B cell (primary cell): ENCODE measurements around the gene PHF19. TPM values are rescaled to one million over a fixed set of nuclear protein-coding genes. Genes with fewer than 3 reads are reported as not detected.

Experiments
- ATAC-seq: fragments of 200-7000 bp; cut with Tn5 transposase; one replicate; pipeline ENCODE4 v1.10.0; 2021; ENCODE audit warnings: low read depth, mild to moderate bottlenecking, moderate number of reproducible peaks, moderate library complexity
- CTCF ChIA-PET: fragments of 350-600 bp; sonication (Branson Sonifier 250); formaldehyde crosslinking; loops from one replicate; lab custom pipeline; 2021; ENCODE audit warnings: antibody characterized with exemption, inconsistent platforms; lab: Charles Lee
- POLR2A ChIA-PET: fragments of 350-600 bp; sonication (Branson Sonifier 250); formaldehyde crosslinking; loops from one replicate; lab custom pipeline; 2021; ENCODE audit warnings: antibody characterized with exemption; lab: Charles Lee
- DNase-seq: peaks from one replicate; pipeline ENCODE4 v3.0.0; 2013
- H2AFZ ChIP-seq: 2 replicates; pipeline ENCODE4 v1.6.1; 2012; ENCODE audit warnings: mild to moderate bottlenecking, low read depth, low read length; ENCODE audit not compliant: insufficient read depth, poor library complexity, severe bottlenecking
- H3K27ac ChIP-seq, 2 donors: 1 replicate in 1 of 2; 2 replicates in 1 of 2; pipeline ENCODE4 v1.5.1; 2012 to 2013; ENCODE audit warnings: low read length in 2 of 2, mild to moderate bottlenecking in 2 of 2, moderate library complexity in 1 of 2
- H3K27me3 ChIP-seq, 4 experiments: fragments of 200-600 bp in 1 of 4; sonication (generic) in 1 of 4; replicated peaks in 1 of 4; 1 replicate in 2 of 4; 2 replicates in 2 of 4; pipeline versions ENCODE4 v1.6.1 to v1.7.0; 2013 to 2016; ENCODE audit warnings: low read length in 3 of 4, mild to moderate bottlenecking in 2 of 4, mixed read lengths in 1 of 4, moderate library complexity in 1 of 4; ENCODE audit not compliant: insufficient read depth in 4 of 4, control insufficient read depth in 3 of 4; ENCODE audit errors: control extremely low read depth in 1 of 4
- H3K36me3 ChIP-seq, 2 experiments: replicated peaks in 1 of 2; 1 replicate in 1 of 2; 2 replicates in 1 of 2; pipeline versions ENCODE4 v1.6.1 to v1.7.1; 2013; ENCODE audit warnings: low read length in 1 of 2; ENCODE audit not compliant: insufficient read depth in 2 of 2, control insufficient read depth in 1 of 2; ENCODE audit errors: control extremely low read depth in 1 of 2, extremely low read depth in 1 of 2
- H3K4me1 ChIP-seq, 2 donors: fragments of 200-600 bp in 1 of 2; sonication (generic) in 1 of 2; 1 replicate in 1 of 2; 2 replicates in 1 of 2; pipeline versions ENCODE4 v1.5.1 to v1.6.1; 2013 to 2017; ENCODE audit warnings: low read length in 2 of 2; ENCODE audit not compliant: control insufficient read depth in 2 of 2, insufficient read depth in 2 of 2
- H3K4me2 ChIP-seq: replicated peaks from 2 replicates; pipeline ENCODE3; 2012; ENCODE audit warnings: mild to moderate bottlenecking, low read depth, low read length; ENCODE audit not compliant: poor library complexity, severe bottlenecking
- H3K4me3 ChIP-seq, 5 experiments: fragments of 200-600 bp in 1 of 5; sonication (generic) in 1 of 5; 1 replicate in 3 of 5; 2 replicates in 2 of 5; pipeline versions ENCODE4 v1.5.1 to v1.7.0; 2011 to 2016; ENCODE audit warnings: low read length in 4 of 5, mild to moderate bottlenecking in 4 of 5, low read depth in 2 of 5, control low read depth in 1 of 5, moderate library complexity in 1 of 5; ENCODE audit not compliant: insufficient read depth in 1 of 5; ENCODE audit errors: control extremely low read depth in 1 of 5, extremely low read depth in 1 of 5
- H3K79me2 ChIP-seq: fragments of 200-600 bp; sonication (generic); one replicate; pipeline ENCODE4 v1.6.0; 2016; ENCODE audit warnings: low read length; ENCODE audit not compliant: control insufficient read depth, insufficient read depth
- H3K9ac ChIP-seq: fragments of 200-600 bp; sonication (generic); 2 replicates; pipeline ENCODE4 v1.6.1; 2017; ENCODE audit warnings: mild to moderate bottlenecking, low read length, moderate library complexity
- H3K9me3 ChIP-seq, 3 donors: one replicate each; pipeline versions ENCODE4 v1.6.1 to v1.7.1; 2013; ENCODE audit warnings: low read length in 2 of 3; ENCODE audit not compliant: control insufficient read depth in 2 of 3, insufficient read depth in 1 of 3; ENCODE audit errors: control extremely low read depth in 1 of 3
- H4K20me1 ChIP-seq: 2 replicates; pipeline ENCODE4 v1.6.0; 2012; ENCODE audit warnings: mild to moderate bottlenecking, low read length; ENCODE audit not compliant: insufficient read depth, control insufficient read depth, poor library complexity, severe bottlenecking
- H3K27ac Mint-ChIP-seq: one replicate; pipeline ENCODE4 v1.8.0; 2021; ENCODE audit warnings: mixed read lengths
- H3K27me3 Mint-ChIP-seq: one replicate; pipeline ENCODE4 v1.8.0; 2021; ENCODE audit warnings: mixed read lengths
- H3K4me1 Mint-ChIP-seq: one replicate; pipeline ENCODE4 v1.8.0; 2021; ENCODE audit warnings: mixed read lengths
- H3K4me3 Mint-ChIP-seq: one replicate; pipeline ENCODE4 v1.8.0; 2021; ENCODE audit warnings: mixed read lengths
- H3K9me3 Mint-ChIP-seq: one replicate; pipeline ENCODE4 v1.8.0; 2022; ENCODE audit warnings: mixed read lengths; ENCODE audit not compliant: insufficient read depth
- CTCF ChIP-seq: fragments of 200-600 bp; IDR thresholded peaks from one replicate; pipeline ENCODE4 v1.8.0; 2022; ENCODE audit warnings: antibody characterized with exemption, mild to moderate bottlenecking
- EZH2 ChIP-seq: IDR thresholded peaks from 2 replicates; pipeline ENCODE4 v1.6.1; 2012; ENCODE audit warnings: borderline replicate concordance, low read depth, mild to moderate bottlenecking, moderate library complexity, low read length; ENCODE audit not compliant: insufficient read depth, poor library complexity, severe bottlenecking
- WGBS: methylation state at CpG from one replicate; pipeline ENCODE4 v1.1.5; 2013; ENCODE audit warnings: missing lambda C conversion rate; ENCODE audit not compliant: insufficient coverage; 5-methylcytosine and 5-hydroxymethylcytosine counted together
- intact Hi-C: fragments of 100-400 bp; cut with micrococcal nuclease; formaldehyde crosslinking; loops from one replicate; pipeline ENCODE4 v1.10.0; 2022
- polyA plus RNA-seq: library from polyadenylated mRNA; depleted of rRNA; stranded (reverse); fragments of >200 nt; gene quantifications from 2 replicates; pipeline ENCODE4 v1.2.3, GENCODE V29; 2012
- total RNA-seq, 2 donors: library from RNA; stranded (reverse); fragments of 120-200 nt in 1 of 2; gene quantifications; 1 replicate in 1 of 2; 2 replicates in 1 of 2; pipeline versions ENCODE4 v1.2.3 to v1.2.4, GENCODE V29; 2013 to 2022

Gene PHF19
- total and polyA plus RNA-seq, 2 donors (not counting 1 experiment from before 2014, with no cell fraction given): 17.0 to 20.9 TPM

- no peak overlapping the region for H3K27ac ChIP-seq
- no peak for DNase-seq
- no peak overlapping the region for H2AFZ ChIP-seq
- no peaks in the 10 kb centered on the region for H3K9me3 Mint-ChIP-seq
- no peak for TF ChIP-seq EZH2
- TF ChIP-seq CTCF: no peak
- H3K4me1 ChIP-seq: peaks cover 0 to 6% of the 10 kb centered on the region in 2 donors
- peaks cover 4% of the 10 kb centered on the region for H3K4me1 Mint-ChIP-seq
- peaks cover 25% of the 10 kb centered on the region for H3K79me2 ChIP-seq
- peaks cover 6 to 23% of the 10 kb centered on the region in 2 experiments for H3K36me3 ChIP-seq
- H3K27me3 Mint-ChIP-seq: no peaks in the 10 kb centered on the region
- ChIA-PET CTCF (no interaction called here), POLR2A (no interaction called here)
- H3K9me3 ChIP-seq: no peaks in the 10 kb centered on the region
- no peak overlapping the region for H3K4me3 ChIP-seq
- no peak overlapping the region for H3K4me3 Mint-ChIP-seq
- ATAC-seq: no peak
- no peak overlapping the region for H3K9ac ChIP-seq
- peaks cover 5% of the 10 kb centered on the region for H4K20me1 ChIP-seq
- intact Hi-C loops: no loop called here
- H3K27me3 ChIP-seq: no peaks in the 10 kb centered on the region
- H3K4me2 ChIP-seq: no peak overlapping the region
- no CpG with 5 or more reads among the region's 3 CpGs for WGBS
- no peak overlapping the region for H3K27ac Mint-ChIP-seq
Observed at GRCh38 chr9:120854596-120855327, 22.2 kb downstream of the PHF19 start.

GRCh38 chr9:120853198-120853597, 23.8 kb downstream of the PHF19 start:
- Histone ChIP-seq H3K9ac (no peak overlapping the region), H3K27ac (no peak overlapping the region), H3K4me1 (no peaks in the 10 kb centered on the region), H3K36me3 (peaks cover 6 to 23% of the 10 kb centered on the region in 2 experiments), H3K4me3 (no peak overlapping the region), H2AFZ (no peak overlapping the region), H4K20me1 (peaks cover 5% of the 10 kb centered on the region), H3K27me3 (no peaks in the 10 kb centered on the region), H3K9me3 (no peaks in the 10 kb centered on the region), H3K4me2 (no peak overlapping the region), H3K79me2 (peaks cover 30% of the 10 kb centered on the region)
- no peak for TF ChIP-seq CTCF
- TF ChIP-seq EZH2: no peak
- H3K27ac Mint-ChIP-seq: no peak overlapping the region
- H3K9me3 Mint-ChIP-seq: no peaks in the 10 kb centered on the region
- CTCF ChIA-PET: no interaction called here
- ATAC-seq (no peak), DNase-seq (no peak)
- H3K4me3 Mint-ChIP-seq: no peak overlapping the region
- intact Hi-C loops: no loop called here
- no peaks in the 10 kb centered on the region for H3K27me3 Mint-ChIP-seq
- POLR2A ChIA-PET: no interaction called here
- H3K4me1 Mint-ChIP-seq: no peaks in the 10 kb centered on the region
- WGBS: 97% methylated on average over 3 of the region's 6 CpGs
